Activated naive CD4-positive, alpha-beta T cell treated with anti-CD3 and anti-CD28 coated beads, Interleukin-2, amount 50 U/mL, for 72 hours (primary cell): ENCODE measurements around the gene ANO4. TPM values are rescaled to one million over a fixed set of nuclear protein-coding genes. Genes with fewer than 3 reads are reported as not detected.

ENCODE experiments used
- ATAC-seq, 2 donors: fragments of 150-1000 bp; cut with Tn5 transposase; 2 replicates each; pipeline ENCODE4 v1.10.0; 2021; ENCODE audit warnings: mild to moderate bottlenecking in 2 of 2, moderate library complexity in 2 of 2
- DNase-seq, 2 donors: peaks; one replicate each; pipeline ENCODE4 v3.0.0; 2021 to 2022; ENCODE audit warnings: low spot score in 2 of 2
- H3K27ac Mint-ChIP-seq, 2 donors: one replicate each; pipeline ENCODE4 v1.8.0; 2022; ENCODE audit warnings: mild to moderate bottlenecking in 2 of 2, mixed read lengths in 2 of 2
- H3K36me3 Mint-ChIP-seq, 2 donors: one replicate each; pipeline ENCODE4 v1.8.0; 2022; ENCODE audit warnings: mixed read lengths in 2 of 2
- H3K9me3 Mint-ChIP-seq, 2 donors: one replicate each; pipeline ENCODE4 v1.8.0; 2022; ENCODE audit warnings: mixed read lengths in 2 of 2
- total RNA-seq, 2 donors: library from RNA; stranded (reverse); gene quantifications; one replicate each; pipeline ENCODE4 v1.2.3, GENCODE V29; 2022

ANO4 gene
- total RNA-seq, 2 donors from 2014 or later = not detected

GRCh38 chr12:101021442-101021841 is 226.9 kb downstream of the ANO4 start:
- H3K9me3 Mint-ChIP-seq = peaks cover 0 to 14% of the 10 kb centered on the region in 2 donors
- DNase-seq (no peak), ATAC-seq (no peak)
- H3K36me3 Mint-ChIP-seq = peaks cover 0 to 6% of the 10 kb centered on the region in 2 donors
- no peak overlapping the region for H3K27ac Mint-ChIP-seq

DNA sequence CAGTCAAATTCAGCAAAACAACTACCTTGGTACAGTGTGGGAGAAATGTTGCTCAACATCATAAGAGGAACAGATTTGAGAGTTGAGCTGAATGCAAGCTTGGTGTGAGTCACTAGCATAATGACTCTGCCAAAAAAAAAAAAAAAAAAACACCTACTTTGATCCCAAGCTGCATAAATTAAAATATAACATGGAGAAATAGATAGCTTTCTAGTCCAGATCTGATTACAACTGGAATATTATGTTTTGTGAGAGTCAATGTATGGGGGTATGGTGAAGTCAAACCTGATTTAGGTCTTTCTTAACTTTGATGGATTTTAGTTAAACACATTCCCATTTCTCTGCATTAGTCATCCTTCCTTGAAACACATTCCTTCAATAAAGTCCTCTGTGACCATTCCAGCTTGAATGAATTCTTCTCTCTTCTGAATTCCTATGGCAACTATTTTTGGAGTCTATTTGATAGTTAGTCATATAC is 227.4 kb downstream of the ANO4 start:
- Mint-ChIP-seq H3K36me3 (peaks cover 0 to 3% of the 10 kb centered on the region in 2 donors), H3K27ac (no peak overlapping the region), H3K9me3 (peaks cover 0 to 10% of the 10 kb centered on the region in 2 donors)
- DNase-seq (no peak), ATAC-seq (no peak)

GRCh38 chr12:101027200-101027599 is 232.6 kb downstream of the ANO4 start:
- DNase-seq = no peak
- peaks cover 21 to 33% of the 10 kb centered on the region in 2 donors for H3K9me3 Mint-ChIP-seq
- no peak overlapping the region for H3K27ac Mint-ChIP-seq
- H3K36me3 Mint-ChIP-seq = peaks cover 10 to 29% of the 10 kb centered on the region in 2 donors
- no peak for ATAC-seq

DNA sequence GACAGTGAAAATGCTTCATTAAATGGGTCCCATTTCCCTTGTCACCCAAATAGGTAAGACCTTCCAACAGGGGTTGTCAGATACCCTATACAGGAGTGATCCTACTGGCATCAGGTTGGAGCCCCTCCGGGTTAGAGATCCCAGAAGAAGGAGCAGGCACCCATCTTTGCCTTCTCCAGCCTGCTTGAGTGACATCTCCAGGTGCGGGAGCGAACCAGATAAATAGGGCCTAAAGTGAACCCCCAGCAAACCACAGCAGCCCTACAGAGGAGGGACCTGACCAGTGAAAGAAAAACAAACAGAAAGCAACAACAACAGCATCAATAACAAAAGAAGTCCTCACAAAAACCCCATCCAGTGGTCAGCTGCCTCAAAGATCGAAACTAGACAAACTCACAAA is 233.2 kb downstream of the ANO4 start:
- DNase-seq (no peak), ATAC-seq (no peak)
- peaks cover 10 to 31% of the 10 kb centered on the region in 2 donors for H3K36me3 Mint-ChIP-seq
- peaks cover 21 to 35% of the 10 kb centered on the region in 2 donors for H3K9me3 Mint-ChIP-seq
- no peak overlapping the region for H3K27ac Mint-ChIP-seq

DNA sequence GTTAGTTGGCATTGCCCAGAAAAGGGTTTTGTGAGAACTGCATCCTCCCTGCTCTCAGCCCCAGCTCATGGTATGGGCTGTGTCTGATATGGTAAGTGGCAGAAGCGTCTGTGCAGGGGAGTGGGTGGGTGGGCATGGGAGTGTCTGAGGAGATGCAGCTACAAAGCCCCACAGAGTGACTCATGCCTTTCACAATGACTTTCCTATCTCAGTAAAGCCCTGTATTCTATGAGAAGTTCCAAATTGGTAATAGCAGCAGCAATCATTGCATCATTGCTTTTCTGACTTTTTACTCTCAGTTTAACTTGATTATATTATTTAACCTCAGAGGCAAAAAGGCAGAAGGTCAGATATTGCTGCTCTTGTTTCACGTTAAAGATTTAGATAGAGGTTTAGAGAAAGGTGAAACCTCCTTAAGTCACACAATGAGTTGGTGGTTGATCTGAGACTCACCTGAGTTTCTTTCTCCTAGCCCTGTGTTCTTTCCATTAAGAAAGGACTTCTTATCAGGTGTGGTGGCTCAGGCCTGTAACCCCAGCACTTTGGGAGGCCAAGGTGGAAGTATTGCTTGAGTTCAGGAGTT is 243.8 kb downstream of the ANO4 start:
- H3K27ac Mint-ChIP-seq = no peak overlapping the region

DNA sequence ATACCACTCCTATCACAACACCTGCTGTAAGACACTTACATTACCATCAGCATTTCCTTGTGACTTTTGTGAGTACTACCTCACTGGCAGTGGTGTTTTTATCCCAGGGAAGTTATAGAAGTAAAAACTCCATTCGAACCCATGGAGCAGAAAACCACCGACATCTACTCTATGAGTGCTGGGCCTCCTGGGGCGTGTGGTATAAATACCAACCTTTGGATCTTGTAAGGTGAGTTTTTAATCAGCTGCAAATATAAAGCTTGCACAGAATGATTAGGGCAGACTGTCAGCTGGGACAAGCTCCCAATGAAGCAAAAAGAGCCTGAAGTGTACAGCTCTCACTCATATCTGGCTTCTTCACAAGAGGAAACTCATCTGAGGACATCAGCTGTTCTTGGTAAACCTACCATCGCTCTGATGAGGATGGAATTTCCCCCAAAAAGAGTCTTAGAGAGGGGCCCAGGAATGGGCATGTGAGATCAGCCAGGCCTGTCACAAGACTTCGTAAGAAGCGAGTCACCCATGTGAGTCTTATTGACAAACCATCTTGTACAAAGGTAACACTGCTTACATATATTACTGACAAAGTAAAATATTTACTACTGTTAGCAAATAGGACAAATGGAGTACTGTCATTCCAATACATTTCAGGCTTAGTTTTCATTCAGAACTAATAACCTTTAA is 245.4 kb downstream of the ANO4 start:
- DNase-seq (no peak), ATAC-seq (no peak)
- H3K9me3 Mint-ChIP-seq = peaks cover 0 to 4% of the 10 kb centered on the region in 2 donors
- H3K36me3 Mint-ChIP-seq = no peaks in the 10 kb centered on the region
- no peak overlapping the region for H3K27ac Mint-ChIP-seq

More for the DNA sequence above, 243.8 kb downstream of the ANO4 start:
- Mint-ChIP-seq H3K9me3 (peaks cover 0 to 8% of the 10 kb centered on the region in 2 donors), H3K36me3 (no peaks in the 10 kb centered on the region)
- peak; percentile 18 to 94 for ATAC-seq
- DNase-seq = no peak

GRCh38 chr12:101040936-101041335 is 246.4 kb downstream of the ANO4 start:
- Mint-ChIP-seq H3K9me3 (peaks cover 0 to 4% of the 10 kb centered on the region in 2 donors), H3K27ac (no peak overlapping the region), H3K36me3 (no peaks in the 10 kb centered on the region)
- DNase-seq (no peak), ATAC-seq (no peak)

- no peaks in the 10 kb centered on the region for H3K36me3 Mint-ChIP-seq
- no peak overlapping the region for H3K27ac Mint-ChIP-seq
- ATAC-seq = no peak
- DNase-seq = no peak
- peaks cover 0 to 4% of the 10 kb centered on the region in 2 donors for H3K9me3 Mint-ChIP-seq
Measured at GRCh38 chr12:101042211-101042610, 247.6 kb downstream of the ANO4 start.

GRCh38 chr12:101044512-101045059 is 250.0 kb downstream of the ANO4 start:
- no peak overlapping the region for H3K27ac Mint-ChIP-seq
- ATAC-seq = no peak
- DNase-seq = no peak

DNA sequence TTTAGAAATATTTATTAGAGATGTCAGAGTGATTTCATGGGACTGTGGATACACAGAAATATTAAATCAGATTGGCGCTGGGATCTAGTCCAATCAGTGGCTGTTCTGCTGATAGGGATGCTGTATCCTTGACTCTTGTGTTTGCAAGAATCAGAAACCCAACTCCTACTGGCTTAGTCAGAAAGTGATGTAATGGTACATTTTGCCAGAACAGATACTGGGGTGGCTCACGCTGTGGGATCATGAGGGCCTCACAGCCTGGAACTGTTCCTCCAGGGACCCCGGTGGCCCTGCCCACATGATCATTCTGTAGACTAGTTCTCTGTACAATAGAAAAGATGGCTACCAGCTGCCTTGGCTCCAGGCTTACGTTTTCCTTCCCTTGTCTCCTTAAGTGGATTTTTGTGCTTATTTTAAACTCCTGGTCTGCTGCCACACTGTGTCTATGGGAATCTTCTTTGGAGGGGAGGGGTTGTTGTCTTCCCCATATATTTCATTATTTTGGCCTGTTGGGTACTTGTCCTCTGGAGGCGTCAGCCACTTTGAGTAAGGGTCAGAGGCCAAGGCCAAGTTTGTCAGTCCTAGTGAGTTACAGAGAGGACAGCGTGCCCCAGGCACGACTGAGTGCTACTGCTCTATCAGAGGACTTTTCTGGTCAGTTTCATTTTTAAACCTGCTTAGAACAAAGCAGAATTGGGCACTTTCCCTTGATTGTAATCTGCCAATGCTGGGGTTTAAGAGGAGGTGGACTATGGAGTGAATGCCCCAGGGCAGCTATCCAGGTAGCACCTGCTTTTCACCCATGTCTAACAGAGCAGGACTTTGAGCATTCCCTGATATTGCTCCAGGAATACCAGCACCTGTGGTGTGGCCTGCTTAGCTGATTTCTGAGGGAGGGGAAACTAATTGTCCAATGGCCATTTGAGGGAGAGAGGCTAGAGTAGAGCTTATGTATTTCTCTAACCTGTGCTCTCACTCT is 251.2 kb downstream of the ANO4 start:
- DNase-seq = no peak
- Mint-ChIP-seq H3K27ac (no peak overlapping the region), H3K9me3 (peaks cover 0 to 4% of the 10 kb centered on the region in 2 donors), H3K36me3 (no peaks in the 10 kb centered on the region)
- ATAC-seq = no peak

More at GRCh38 chr12:101044512-101045059, 250.0 kb downstream of the ANO4 start:
- H3K36me3 Mint-ChIP-seq = no peaks in the 10 kb centered on the region
- H3K9me3 Mint-ChIP-seq = peaks cover 0 to 4% of the 10 kb centered on the region in 2 donors

- Mint-ChIP-seq H3K9me3 (peaks cover 4% of the 10 kb centered on the region in 2 donors), H3K27ac (no peak overlapping the region), H3K36me3 (no peaks in the 10 kb centered on the region)
- ATAC-seq = no peak
- DNase-seq = no peak
Measured at GRCh38 chr12:101047652-101048051, 253.1 kb downstream of the ANO4 start.

- DNase-seq = no peak
- ATAC-seq = no peak
- Mint-ChIP-seq H3K9me3 (peaks cover 4 to 7% of the 10 kb centered on the region in 2 donors), H3K27ac (no peak overlapping the region), H3K36me3 (no peaks in the 10 kb centered on the region)
Measured at GRCh38 chr12:101050631-101051030, 256.1 kb downstream of the ANO4 start.

- H3K9me3 Mint-ChIP-seq = peaks cover 4 to 7% of the 10 kb centered on the region in 2 donors
- ATAC-seq = no peak
- no peaks in the 10 kb centered on the region for H3K36me3 Mint-ChIP-seq
- H3K27ac Mint-ChIP-seq = no peak overlapping the region
- no peak for DNase-seq
Measured at GRCh38 chr12:101051151-101051550, 256.6 kb downstream of the ANO4 start.

GRCh38 chr12:101051901-101052550 is 257.4 kb downstream of the ANO4 start:
- DNase-seq = no peak
- Mint-ChIP-seq H3K36me3 (no peaks in the 10 kb centered on the region), H3K27ac (no peak overlapping the region), H3K9me3 (peaks cover 0 to 7% of the 10 kb centered on the region in 2 donors)
- no peak for ATAC-seq

DNA sequence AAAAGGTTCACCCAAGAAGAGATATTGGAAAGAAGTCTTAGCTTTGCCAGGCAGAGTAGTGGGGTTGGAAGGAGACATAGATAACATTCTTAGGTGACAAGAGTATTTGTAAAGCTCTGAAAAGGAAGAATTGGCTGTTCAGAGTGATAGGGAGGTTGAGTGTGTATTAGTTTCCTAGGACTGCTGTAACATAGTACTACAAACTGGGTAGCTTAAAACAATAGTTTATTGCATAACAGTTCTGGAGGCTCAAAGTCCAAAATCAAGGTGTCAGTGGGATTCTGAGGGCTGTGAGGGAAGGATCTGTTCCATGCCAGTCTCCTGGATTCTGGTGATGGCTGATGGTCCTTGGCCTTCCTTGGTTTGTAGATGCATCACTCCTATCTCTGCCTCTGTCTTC is 258.6 kb downstream of the ANO4 start:
- Mint-ChIP-seq H3K9me3 (peaks cover 0 to 7% of the 10 kb centered on the region in 2 donors), H3K27ac (no peak overlapping the region), H3K36me3 (no peaks in the 10 kb centered on the region)
- DNase-seq = no peak
- no peak for ATAC-seq

DNA sequence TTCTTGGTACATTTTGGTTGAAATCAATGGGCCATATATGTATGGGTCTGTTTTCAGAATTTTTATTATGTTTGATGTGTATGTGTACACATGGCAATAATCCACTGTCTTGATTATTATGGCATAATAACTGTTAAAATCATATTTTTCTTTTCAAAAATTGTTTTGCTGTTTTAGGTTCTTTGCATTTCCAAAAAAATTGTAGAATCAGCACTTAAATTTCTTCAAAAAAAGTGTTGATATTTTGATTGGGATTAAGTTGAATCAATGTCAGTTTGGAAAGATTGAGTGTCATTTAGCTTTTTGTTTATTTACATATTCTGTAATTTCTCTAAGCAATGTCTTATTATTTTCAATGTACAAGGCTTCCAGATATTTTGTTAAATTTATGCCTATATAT is 261.4 kb downstream of the ANO4 start:
- peaks cover 11 to 23% of the 10 kb centered on the region in 2 donors for H3K9me3 Mint-ChIP-seq
- no peak overlapping the region for H3K27ac Mint-ChIP-seq
- H3K36me3 Mint-ChIP-seq = no peaks in the 10 kb centered on the region
- no peak for DNase-seq
- ATAC-seq = no peak
